Hepatocyte (in vitro differentiated cells): ENCODE measurements around the gene PDHX. TPM values are rescaled to one million over a fixed set of nuclear protein-coding genes. Genes with fewer than 3 reads are reported as not detected.

Experiments
- DNase-seq: peaks from one replicate; pipeline ENCODE4 v3.0.0-alpha.2; 2016; ENCODE audit warnings: low spot score
- H2AFZ ChIP-seq: fragments of 200-600 bp; sonication (generic); 2 replicates; pipeline ENCODE4 v1.6.0; 2016; ENCODE audit warnings: antibody characterized with exemption, mild to moderate bottlenecking
- H3K27ac ChIP-seq: fragments of 200-600 bp; sonication (generic); 2 replicates; pipeline ENCODE4 v1.5.1; 2016; ENCODE audit warnings: mild to moderate bottlenecking
- H3K27me3 ChIP-seq: fragments of 200-600 bp; sonication (generic); 2 replicates; pipeline ENCODE4 v1.6.1; 2016
- H3K36me3 ChIP-seq: fragments of 200-600 bp; sonication (generic); replicated peaks from 2 replicates; pipeline ENCODE4 v1.5.1; 2016; ENCODE audit warnings: low read depth; ENCODE audit not compliant: insufficient read depth
- H3K4me1 ChIP-seq: fragments of 200-600 bp; sonication (generic); 2 replicates; pipeline ENCODE4 v1.5.1; 2016; ENCODE audit warnings: mild to moderate bottlenecking, moderate library complexity; ENCODE audit not compliant: insufficient read depth
- H3K4me2 ChIP-seq: fragments of 200-600 bp; sonication (generic); 2 replicates; pipeline ENCODE4 v1.6.0; 2016
- H3K4me3 ChIP-seq: fragments of 200-600 bp; sonication (generic); 2 replicates; pipeline ENCODE4 v1.5.1; 2016; ENCODE audit warnings: mild to moderate bottlenecking
- H3K79me2 ChIP-seq: fragments of 200-600 bp; sonication (generic); 2 replicates; pipeline ENCODE4 v1.6.0; 2017; ENCODE audit warnings: mild to moderate bottlenecking
- H3K9me2 ChIP-seq: fragments of 200-600 bp; sonication (generic); replicated peaks from 2 replicates; pipeline ENCODE4 v1.6.0; 2017; ENCODE audit warnings: mild to moderate bottlenecking; ENCODE audit not compliant: insufficient read depth
- H3K9me3 ChIP-seq: fragments of 200-600 bp; sonication (generic); 2 replicates; pipeline ENCODE4 v1.5.1; 2016; ENCODE audit warnings: low read depth, mild to moderate bottlenecking
- H4K20me1 ChIP-seq: fragments of 200-600 bp; sonication (generic); 2 replicates; pipeline ENCODE4 v1.6.0; 2016; ENCODE audit warnings: mild to moderate bottlenecking; ENCODE audit not compliant: insufficient read depth, poor library complexity, severe bottlenecking
- CTCF ChIP-seq: fragments of 200-600 bp; sonication (generic); IDR thresholded peaks from 2 replicates; pipeline ENCODE4 v1.5.1; 2016; ENCODE audit warnings: antibody characterized with exemption, mild to moderate bottlenecking; ENCODE audit not compliant: poor library complexity
- EZH2 ChIP-seq: fragments of 200-600 bp; sonication (generic); IDR thresholded peaks from 2 replicates; pipeline ENCODE4 v1.6.1; 2016; ENCODE audit warnings: antibody characterized with exemption, mild to moderate bottlenecking, borderline replicate concordance
- EZH2phosphoT487 ChIP-seq: fragments of 200-600 bp; sonication (generic); IDR thresholded peaks from one replicate; pipeline ENCODE4 v1.6.1; 2018; ENCODE audit warnings: antibody characterized with exemption, mild to moderate bottlenecking, low read depth, moderate library complexity; ENCODE audit not compliant: unreplicated experiment, severe bottlenecking
- WGBS: methylation state at CpG from one replicate; pipeline ENCODE4 v1.1.6; 2016; ENCODE audit warnings: low lambda C conversion rate; ENCODE audit errors: missing lambda C conversion rate; 5-methylcytosine and 5-hydroxymethylcytosine counted together
- polyA plus RNA-seq: library from polyadenylated mRNA; unstranded; fragments of >200 nt; fragmentation: Nextera tagmentation; extraction: Ambion mirVana; gene quantifications from 2 replicates; pipeline ENCODE4 v1.2.1, GENCODE V29; 2016
- total RNA-seq: library from RNA; depleted of rRNA; stranded (reverse); fragments of >200 nt; gene quantifications from 2 replicates; pipeline ENCODE4 v1.2.3, GENCODE V29; 2014

The PDHX gene
- total and polyA plus RNA-seq, 2 experiments from 2014 or later: 44.8 to 46.8 TPM

DNA sequence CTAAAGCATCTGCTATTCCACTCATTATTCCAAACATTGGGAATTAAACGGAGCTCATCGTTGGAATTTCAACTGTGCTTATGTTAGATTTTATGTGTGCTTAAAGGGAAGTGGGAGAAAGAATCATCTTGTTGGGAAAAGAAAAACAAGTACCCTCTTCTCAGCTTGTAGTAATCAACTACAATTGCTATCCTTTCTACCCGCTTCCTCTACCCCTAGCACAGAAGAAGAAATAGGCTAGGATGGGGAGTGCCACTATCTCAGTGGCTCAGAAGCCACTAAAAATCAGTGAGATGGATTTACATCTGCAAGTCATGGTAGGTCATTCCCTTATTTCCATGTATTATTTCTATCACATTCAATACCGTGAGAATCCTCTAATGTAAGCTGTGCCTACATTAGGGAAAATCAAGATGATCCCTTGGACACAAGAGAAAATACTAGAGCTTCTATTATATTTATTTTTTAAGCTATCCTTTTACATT, 124.7 kb downstream of the PDHX start:
- H3K36me3 ChIP-seq: no peaks in the 10 kb centered on the region
- no peaks in the 10 kb centered on the region for H3K79me2 ChIP-seq
- 91% methylated on average over 4 of the region's 4 CpGs for WGBS
- peaks cover 1% of the 10 kb centered on the region for H3K4me1 ChIP-seq
- H2AFZ ChIP-seq: no peak overlapping the region
- TF ChIP-seq EZH2 (no peak), EZH2phosphoT487 (no peak), CTCF (no peak)
- no peak overlapping the region for H3K4me2 ChIP-seq
- DNase-seq: no peak
- H4K20me1 ChIP-seq: no peaks in the 10 kb centered on the region
- H3K4me3 ChIP-seq: no peak overlapping the region
- H3K9me2 ChIP-seq: no peaks in the 10 kb centered on the region
- no peaks in the 10 kb centered on the region for H3K9me3 ChIP-seq
- no peak overlapping the region for H3K27ac ChIP-seq
- H3K27me3 ChIP-seq: no peaks in the 10 kb centered on the region

GRCh38 chr11:35042224-35042623, 125.8 kb downstream of the PDHX start:
- Histone ChIP-seq H3K4me2 (no peak overlapping the region), H4K20me1 (no peaks in the 10 kb centered on the region), H3K79me2 (no peaks in the 10 kb centered on the region), H3K9me3 (no peaks in the 10 kb centered on the region), H3K4me3 (no peak overlapping the region), H3K4me1 (peaks cover 4% of the 10 kb centered on the region), H3K9me2 (no peaks in the 10 kb centered on the region), H2AFZ (no peak overlapping the region), H3K36me3 (no peaks in the 10 kb centered on the region), H3K27ac (no peak overlapping the region), H3K27me3 (no peaks in the 10 kb centered on the region)
- TF ChIP-seq EZH2phosphoT487 (no peak), EZH2 (no peak), CTCF (no peak)
- DNase-seq: no peak

GRCh38 chr11:35042913-35043312, 126.5 kb downstream of the PDHX start:
- WGBS: 82% methylated on average over 3 of the region's 3 CpGs
- Histone ChIP-seq H3K27ac (no peak overlapping the region), H3K9me2 (no peaks in the 10 kb centered on the region), H3K4me2 (no peak overlapping the region), H3K4me3 (no peak overlapping the region), H3K36me3 (no peaks in the 10 kb centered on the region), H3K79me2 (no peaks in the 10 kb centered on the region), H3K9me3 (no peaks in the 10 kb centered on the region), H2AFZ (no peak overlapping the region), H3K4me1 (peaks cover 4% of the 10 kb centered on the region), H4K20me1 (no peaks in the 10 kb centered on the region), H3K27me3 (no peaks in the 10 kb centered on the region)
- no peak for TF ChIP-seq EZH2phosphoT487
- TF ChIP-seq EZH2: no peak
- TF ChIP-seq CTCF: no peak
- DNase-seq: no peak

GRCh38 chr11:35043936-35044335, 127.5 kb downstream of the PDHX start:
- no peak overlapping the region for H2AFZ ChIP-seq
- DNase-seq: no peak
- H3K79me2 ChIP-seq: no peaks in the 10 kb centered on the region
- H3K9me2 ChIP-seq: no peaks in the 10 kb centered on the region
- WGBS: 93% methylated on average over 1 of the region's 1 CpG
- no peak overlapping the region for H3K4me2 ChIP-seq
- H3K4me3 ChIP-seq: no peak overlapping the region
- no peak overlapping the region for H3K27ac ChIP-seq
- H3K9me3 ChIP-seq: no peaks in the 10 kb centered on the region
- H3K36me3 ChIP-seq: no peaks in the 10 kb centered on the region
- TF ChIP-seq CTCF (no peak), EZH2 (no peak), EZH2phosphoT487 (no peak)
- H3K27me3 ChIP-seq: no peaks in the 10 kb centered on the region
- H4K20me1 ChIP-seq: no peaks in the 10 kb centered on the region
- H3K4me1 ChIP-seq: peaks cover 4% of the 10 kb centered on the region
